Esophagus muscularis mucosa (tissue), 4 donors: ENCODE data around the gene USP24.

Source experiments
- EP300 ChIP-seq: sonication (generic); formaldehyde crosslinking; IDR thresholded peaks from one replicate; pipeline ENCODE4 v1.6.1; 2017; ENCODE audit warnings: antibody characterized with exemption
- POLR2A ChIP-seq: fragments of 450-650 bp; IDR thresholded peaks from one replicate; pipeline ENCODE4 v1.6.1; 2017; ENCODE audit warnings: antibody characterized with exemption, moderate library complexity, mild to moderate bottlenecking, low read depth
- POLR2AphosphoS5 ChIP-seq, 2 donors: sonication (generic); formaldehyde crosslinking; IDR thresholded peaks; one replicate each; pipeline ENCODE4 v1.6.1; 2017; ENCODE audit warnings: antibody characterized with exemption in 2 of 2
- TF ChIP-seq, protein P1 (sequence below), 3 experiments: fragments of 200-600 bp in 2 of 3; fragments of 450-650 bp in 1 of 3; sonication (generic) in 2 of 3; IDR thresholded peaks; one replicate each; pipeline ENCODE4 v1.5.1; 2017 to 2019; ENCODE audit warnings: antibody characterized with exemption in 3 of 3, mild to moderate bottlenecking in 2 of 3, moderate library complexity in 1 of 3

DNA sequence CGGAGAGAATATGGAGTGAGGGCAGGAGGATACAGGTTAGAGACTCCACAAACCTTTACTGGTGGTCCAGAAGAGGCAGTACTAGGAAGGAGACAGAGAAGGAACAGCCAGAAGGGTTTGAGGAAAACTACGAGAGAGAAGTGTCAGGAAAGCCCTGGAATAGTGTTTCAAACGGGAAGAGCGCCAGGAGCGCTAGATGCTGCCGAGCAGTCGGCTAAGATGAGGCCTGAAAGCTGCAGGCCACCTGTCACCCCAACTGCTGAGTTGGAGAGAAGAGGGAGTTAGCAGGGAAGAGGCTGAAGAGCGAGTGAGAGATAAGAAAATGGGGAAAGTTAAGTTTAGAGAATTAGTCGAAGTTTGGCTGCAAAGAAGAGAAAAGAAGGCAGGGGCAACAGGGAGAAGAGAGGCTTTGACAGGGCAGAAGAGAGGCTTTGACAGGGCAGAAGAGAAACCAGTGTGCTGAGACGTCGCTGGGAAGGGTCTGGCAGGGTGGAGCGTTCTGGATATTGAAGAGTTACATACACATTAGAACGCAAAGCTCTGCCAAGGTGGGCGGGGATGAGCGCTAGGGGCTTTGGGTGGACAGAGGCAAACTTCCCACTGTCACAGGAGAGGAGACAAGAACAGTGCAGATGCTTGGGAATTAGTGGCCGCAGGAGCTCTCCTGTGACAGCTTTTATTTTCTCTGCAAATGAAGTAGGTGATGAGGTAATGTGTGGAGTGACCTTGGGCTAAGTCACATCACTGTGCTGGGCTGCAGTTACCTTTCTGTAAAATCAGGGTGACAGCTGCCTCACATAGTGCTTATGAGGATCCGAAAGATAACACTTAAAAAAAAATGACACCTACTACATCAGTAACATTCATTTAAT lies 144.6 kb downstream of the USP24 start:
- TF ChIP-seq, protein P1, sequence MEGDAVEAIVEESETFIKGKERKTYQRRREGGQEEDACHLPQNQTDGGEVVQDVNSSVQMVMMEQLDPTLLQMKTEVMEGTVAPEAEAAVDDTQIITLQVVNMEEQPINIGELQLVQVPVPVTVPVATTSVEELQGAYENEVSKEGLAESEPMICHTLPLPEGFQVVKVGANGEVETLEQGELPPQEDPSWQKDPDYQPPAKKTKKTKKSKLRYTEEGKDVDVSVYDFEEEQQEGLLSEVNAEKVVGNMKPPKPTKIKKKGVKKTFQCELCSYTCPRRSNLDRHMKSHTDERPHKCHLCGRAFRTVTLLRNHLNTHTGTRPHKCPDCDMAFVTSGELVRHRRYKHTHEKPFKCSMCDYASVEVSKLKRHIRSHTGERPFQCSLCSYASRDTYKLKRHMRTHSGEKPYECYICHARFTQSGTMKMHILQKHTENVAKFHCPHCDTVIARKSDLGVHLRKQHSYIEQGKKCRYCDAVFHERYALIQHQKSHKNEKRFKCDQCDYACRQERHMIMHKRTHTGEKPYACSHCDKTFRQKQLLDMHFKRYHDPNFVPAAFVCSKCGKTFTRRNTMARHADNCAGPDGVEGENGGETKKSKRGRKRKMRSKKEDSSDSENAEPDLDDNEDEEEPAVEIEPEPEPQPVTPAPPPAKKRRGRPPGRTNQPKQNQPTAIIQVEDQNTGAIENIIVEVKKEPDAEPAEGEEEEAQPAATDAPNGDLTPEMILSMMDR (IDR thresholded peaks at IDR 0.05): no peak
- TF ChIP-seq EP300: no peak
- TF ChIP-seq POLR2AphosphoS5 (IDR thresholded peaks at IDR 0.05): no peak
- no peak for TF ChIP-seq POLR2A
